Smooth muscle cell (in vitro differentiated cells): Measurements from ENCODE around the gene NFS1. TPM values are rescaled to one million over a fixed set of nuclear protein-coding genes. Genes with fewer than 3 reads are reported as not detected.
A peak's percentile ranks its signal among the peaks of the same experiment; 100 is the strongest.
"Not testable (repeated sequence)": the region's sequence is repeated elsewhere in the genome, so short reads cannot be mapped to it uniquely, and the experiment has no call there.

Source experiments
- DNase-seq: peaks from one replicate; lab custom pipeline; 2025; ENCODE audit not compliant: unreplicated experiment; lab: John Stamatoyannopoulos, UW
- H2AFZ ChIP-seq: fragments of 200-600 bp; sonication (generic); 2 replicates; pipeline ENCODE4 v1.6.0; 2016; ENCODE audit warnings: antibody characterized with exemption, low read depth, mild to moderate bottlenecking
- H3F3A ChIP-seq: fragments of 200-600 bp; sonication (generic); 2 replicates; pipeline ENCODE4 v1.6.0; 2017; ENCODE audit warnings: antibody characterized with exemption, low read depth
- H3K27ac ChIP-seq: fragments of 200-600 bp; sonication (generic); 2 replicates; pipeline ENCODE4 v1.5.1; 2016; ENCODE audit warnings: low read depth, mild to moderate bottlenecking
- H3K27me3 ChIP-seq: fragments of 200-600 bp; sonication (generic); 2 replicates; pipeline ENCODE4 v1.6.1; 2016; ENCODE audit warnings: low read depth, mild to moderate bottlenecking
- H3K36me3 ChIP-seq: fragments of 200-600 bp; sonication (generic); 2 replicates; pipeline ENCODE4 v1.5.1; 2016; ENCODE audit warnings: low read depth
- H3K4me1 ChIP-seq: fragments of 200-600 bp; sonication (generic); 2 replicates; pipeline ENCODE4 v1.5.1; 2016; ENCODE audit warnings: low read depth
- H3K4me2 ChIP-seq: fragments of 200-600 bp; sonication (generic); 2 replicates; pipeline ENCODE4 v1.6.0; 2016; ENCODE audit warnings: mild to moderate bottlenecking
- H3K4me3 ChIP-seq: fragments of 200-600 bp; sonication (generic); 2 replicates; pipeline ENCODE4 v1.5.1; 2016; ENCODE audit warnings: mild to moderate bottlenecking
- H3K79me2 ChIP-seq: fragments of 200-600 bp; sonication (generic); 2 replicates; pipeline ENCODE4 v1.6.0; 2016; ENCODE audit warnings: low read depth, mild to moderate bottlenecking
- H3K9ac ChIP-seq: fragments of 200-600 bp; sonication (generic); 2 replicates; pipeline ENCODE4 v1.6.0; 2016; ENCODE audit warnings: low read depth
- H3K9me3 ChIP-seq: fragments of 200-600 bp; sonication (generic); replicated peaks from 2 replicates; pipeline ENCODE4 v1.5.1; 2016; ENCODE audit warnings: low read depth
- H4K20me1 ChIP-seq: fragments of 200-600 bp; sonication (generic); 2 replicates; pipeline ENCODE4 v1.6.0; 2016; ENCODE audit warnings: low read depth
- CTCF ChIP-seq: fragments of 200-600 bp; sonication (generic); IDR thresholded peaks from 2 replicates; pipeline ENCODE4 v1.5.1; 2017; ENCODE audit warnings: borderline replicate concordance, mild to moderate bottlenecking, antibody characterized with exemption; ENCODE audit not compliant: insufficient read depth, poor library complexity, severe bottlenecking
- WGBS: methylation state at CpG from one replicate; pipeline ENCODE4 v1.1.7; 2016; ENCODE audit warnings: low lambda C conversion rate; 5-methylcytosine and 5-hydroxymethylcytosine counted together
- polyA plus RNA-seq: library from polyadenylated mRNA; unstranded; fragments of >200 nt; fragmentation: Nextera tagmentation; extraction: Ambion mirVana; gene quantifications from 2 replicates; pipeline ENCODE4 v1.2.1, GENCODE V29; 2016
- total RNA-seq: library from RNA; depleted of rRNA; stranded (reverse); fragments of >200 nt; gene quantifications from 2 replicates; pipeline ENCODE4 v1.2.3, GENCODE V29; 2014

Gene NFS1
- total and polyA plus RNA-seq, 2 experiments from 2014 or later, result 25.3 to 35.1 TPM

- H4K20me1 ChIP-seq, result peaks cover 100% of the 10 kb centered on the region
- H3K9ac ChIP-seq, result no peak overlapping the region
- no peak for DNase-seq
- H3K36me3 ChIP-seq, result peaks cover 68% of the 10 kb centered on the region
- H2AFZ ChIP-seq, result no peak overlapping the region
- no peak overlapping the region for H3K4me2 ChIP-seq
- no peak overlapping the region for H3K4me3 ChIP-seq
- no peaks in the 10 kb centered on the region for H3K4me1 ChIP-seq
- peaks cover 97% of the 10 kb centered on the region for H3K79me2 ChIP-seq
- no peak overlapping the region for H3K27ac ChIP-seq
- 92% methylated on average over 13 of the region's 13 CpGs for WGBS
- peaks cover 30% of the 10 kb centered on the region for H3F3A ChIP-seq
- TF ChIP-seq CTCF, result no peak
- no peaks in the 10 kb centered on the region for H3K9me3 ChIP-seq
- no peaks in the 10 kb centered on the region for H3K27me3 ChIP-seq
Observed at GRCh38 chr20:35724321-35725230, 25.4 kb upstream of the NFS1 start.

- Histone ChIP-seq H3F3A (peaks cover 31% of the 10 kb centered on the region), H3K79me2 (peaks cover 97% of the 10 kb centered on the region), H3K36me3 (peaks cover 65% of the 10 kb centered on the region), H4K20me1 (peaks cover 100% of the 10 kb centered on the region)
- H3K9ac ChIP-seq, DNase-seq, H3K27me3 ChIP-seq, H3K4me3 ChIP-seq, H2AFZ ChIP-seq, H3K4me2 ChIP-seq, H3K4me1 ChIP-seq, H3K27ac ChIP-seq, H3K9me3 ChIP-seq: not testable (repeated sequence)
- 98% methylated on average over 12 of the region's 12 CpGs for whole genome bisulfite sequencing
Observed at GRCh38 chr20:35723652-35724320, 24.6 kb upstream of the NFS1 start.

- H2AFZ ChIP-seq, H3K4me3 ChIP-seq, H3K9ac ChIP-seq, H3K9me3 ChIP-seq, H3K27ac ChIP-seq, H3K4me2 ChIP-seq, DNase-seq, H3K27me3 ChIP-seq, H3K4me1 ChIP-seq: not testable (repeated sequence)
- peaks cover 100% of the 10 kb centered on the region for H4K20me1 ChIP-seq
- peaks cover 97% of the 10 kb centered on the region for H3K79me2 ChIP-seq
- 100% methylated on average over 4 of the region's 4 CpGs for WGBS
- peaks cover 32% of the 10 kb centered on the region for H3F3A ChIP-seq
- peaks cover 60% of the 10 kb centered on the region for H3K36me3 ChIP-seq
Observed at GRCh38 chr20:35723275-35723639, 24.1 kb upstream of the NFS1 start.

DNA sequence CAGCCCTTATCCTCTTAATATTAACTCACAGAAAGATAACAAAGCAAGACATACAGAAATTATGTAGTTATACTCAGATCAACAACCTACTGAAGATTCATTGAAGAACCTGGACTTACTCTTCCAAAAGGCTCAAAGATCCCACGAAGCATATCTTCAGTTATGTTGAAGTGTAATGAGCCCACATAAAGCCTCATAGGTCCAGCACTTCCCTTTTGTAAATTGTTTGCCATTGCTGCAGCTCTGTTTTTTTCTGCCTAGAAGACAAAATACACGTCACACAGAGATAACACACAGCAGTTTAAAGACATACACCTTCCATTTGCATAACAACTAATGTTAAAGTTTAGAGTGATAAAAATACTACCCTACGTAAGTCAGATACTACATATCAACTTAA is 22.5 kb upstream of the NFS1 start:
- no peak for DNase-seq
- Histone ChIP-seq H3K4me3 (no peak overlapping the region), H3K27ac (peak overlapping the region; percentile 19), H4K20me1 (peaks cover 100% of the 10 kb centered on the region), H3F3A (peaks cover 41% of the 10 kb centered on the region), H3K79me2 (peaks cover 99% of the 10 kb centered on the region), H3K36me3 (peaks cover 64% of the 10 kb centered on the region), H3K27me3 (no peaks in the 10 kb centered on the region), H3K4me1 (no peaks in the 10 kb centered on the region), H3K9ac (no peak overlapping the region), H3K9me3 (no peaks in the 10 kb centered on the region), H2AFZ (no peak overlapping the region), H3K4me2 (no peak overlapping the region)
- no peak for TF ChIP-seq CTCF
- WGBS, result 87% methylated on average over 3 of the region's 3 CpGs
